GM12873 (cell line): Measurements from ENCODE around the gene NELFA.

Experiments used
- TF ChIP-seq, protein P1 (sequence below): IDR thresholded peaks from 2 replicates; pipeline ENCODE4 v1.5.1; 2012; ENCODE audit warnings: low read depth, mild to moderate bottlenecking, moderate library complexity, low read length, control low read depth; ENCODE audit not compliant: insufficient read depth; ENCODE audit errors: missing control alignments

NELFA gene

DNA sequence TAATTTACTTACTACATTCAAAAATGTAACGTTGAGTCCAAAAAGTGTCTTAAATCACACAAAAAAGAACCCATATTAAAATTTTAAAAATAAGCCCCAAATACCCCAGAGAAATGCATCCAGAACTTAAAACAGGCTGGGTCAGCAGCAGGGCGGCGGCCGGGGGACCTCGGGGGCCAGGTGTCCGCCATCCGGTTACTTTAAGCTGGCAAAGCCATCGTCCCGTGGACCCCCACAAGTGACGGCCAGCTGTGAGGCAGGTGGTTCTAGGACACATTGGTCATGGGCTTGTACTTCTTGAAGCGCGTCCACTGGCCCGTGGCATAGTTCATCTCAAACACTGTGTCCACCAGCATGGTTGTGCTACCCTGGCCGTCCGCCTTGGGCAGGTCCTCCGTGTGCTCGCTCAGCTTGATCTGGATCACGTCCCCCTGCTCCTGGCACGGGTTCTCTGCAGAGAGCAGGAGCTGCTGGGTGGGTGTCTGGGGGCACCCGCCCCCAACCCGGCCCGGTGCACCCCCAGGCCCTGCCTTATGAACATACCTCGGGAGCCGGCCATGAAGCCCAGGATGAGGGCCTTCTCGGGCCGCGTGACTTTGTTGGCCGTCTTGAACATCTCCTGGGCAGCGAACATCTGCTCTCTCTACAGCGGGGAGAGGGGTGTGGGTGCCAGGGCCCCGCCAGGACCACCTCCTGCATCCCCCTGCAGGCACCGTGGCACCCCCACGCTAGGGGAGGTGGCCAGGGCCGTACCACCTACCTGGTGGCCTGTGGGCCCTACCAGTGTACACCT lies 25.5 kb downstream of the NELFA start:
- TF ChIP-seq, protein P1, sequence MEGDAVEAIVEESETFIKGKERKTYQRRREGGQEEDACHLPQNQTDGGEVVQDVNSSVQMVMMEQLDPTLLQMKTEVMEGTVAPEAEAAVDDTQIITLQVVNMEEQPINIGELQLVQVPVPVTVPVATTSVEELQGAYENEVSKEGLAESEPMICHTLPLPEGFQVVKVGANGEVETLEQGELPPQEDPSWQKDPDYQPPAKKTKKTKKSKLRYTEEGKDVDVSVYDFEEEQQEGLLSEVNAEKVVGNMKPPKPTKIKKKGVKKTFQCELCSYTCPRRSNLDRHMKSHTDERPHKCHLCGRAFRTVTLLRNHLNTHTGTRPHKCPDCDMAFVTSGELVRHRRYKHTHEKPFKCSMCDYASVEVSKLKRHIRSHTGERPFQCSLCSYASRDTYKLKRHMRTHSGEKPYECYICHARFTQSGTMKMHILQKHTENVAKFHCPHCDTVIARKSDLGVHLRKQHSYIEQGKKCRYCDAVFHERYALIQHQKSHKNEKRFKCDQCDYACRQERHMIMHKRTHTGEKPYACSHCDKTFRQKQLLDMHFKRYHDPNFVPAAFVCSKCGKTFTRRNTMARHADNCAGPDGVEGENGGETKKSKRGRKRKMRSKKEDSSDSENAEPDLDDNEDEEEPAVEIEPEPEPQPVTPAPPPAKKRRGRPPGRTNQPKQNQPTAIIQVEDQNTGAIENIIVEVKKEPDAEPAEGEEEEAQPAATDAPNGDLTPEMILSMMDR: no peak

DNA sequence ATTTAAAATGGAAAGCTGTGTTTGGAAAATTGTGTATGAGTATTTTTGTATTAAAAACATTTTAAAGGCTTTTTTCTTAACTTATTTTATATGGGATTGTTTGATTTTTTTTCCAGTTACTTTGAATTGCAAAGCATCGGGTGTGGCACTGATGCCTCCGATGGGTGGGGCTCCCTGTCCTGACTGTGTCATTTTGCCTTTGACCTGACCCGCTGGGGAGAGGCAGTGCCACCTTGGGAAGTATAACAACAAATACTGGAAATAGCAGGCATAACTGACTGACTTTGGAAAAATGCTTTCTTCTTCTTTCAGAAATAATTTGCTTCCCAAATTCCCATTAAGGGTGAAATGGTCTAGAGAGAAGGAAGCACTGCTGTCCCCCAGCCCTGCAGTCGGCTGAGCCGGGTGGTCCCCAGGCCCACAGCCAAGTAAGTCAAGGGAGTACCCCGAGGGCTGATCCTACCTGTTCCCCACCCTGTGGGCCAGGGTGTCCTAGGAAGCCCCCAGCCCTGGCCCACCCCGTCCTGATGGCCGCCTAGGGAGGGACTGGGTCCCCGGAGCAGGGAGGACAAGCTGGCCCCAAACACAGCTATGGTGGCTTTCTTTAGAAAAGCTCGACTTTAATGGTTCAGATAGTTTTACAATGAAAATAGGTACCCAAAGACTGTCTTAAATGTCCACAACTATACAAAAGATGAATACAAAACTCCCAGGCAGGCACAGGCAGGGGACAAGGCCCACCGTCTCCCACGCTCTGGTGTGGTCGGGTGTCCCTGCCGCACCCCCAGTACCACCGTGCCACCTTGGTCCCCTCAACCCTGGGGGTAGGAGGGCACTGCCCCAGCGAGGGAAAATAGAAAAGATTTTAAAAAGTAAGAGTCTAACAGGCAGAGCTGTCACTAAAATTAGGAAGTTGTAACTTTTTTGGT lies 26.4 kb downstream of the NELFA start:
- TF ChIP-seq, protein P1: no peak

DNA sequence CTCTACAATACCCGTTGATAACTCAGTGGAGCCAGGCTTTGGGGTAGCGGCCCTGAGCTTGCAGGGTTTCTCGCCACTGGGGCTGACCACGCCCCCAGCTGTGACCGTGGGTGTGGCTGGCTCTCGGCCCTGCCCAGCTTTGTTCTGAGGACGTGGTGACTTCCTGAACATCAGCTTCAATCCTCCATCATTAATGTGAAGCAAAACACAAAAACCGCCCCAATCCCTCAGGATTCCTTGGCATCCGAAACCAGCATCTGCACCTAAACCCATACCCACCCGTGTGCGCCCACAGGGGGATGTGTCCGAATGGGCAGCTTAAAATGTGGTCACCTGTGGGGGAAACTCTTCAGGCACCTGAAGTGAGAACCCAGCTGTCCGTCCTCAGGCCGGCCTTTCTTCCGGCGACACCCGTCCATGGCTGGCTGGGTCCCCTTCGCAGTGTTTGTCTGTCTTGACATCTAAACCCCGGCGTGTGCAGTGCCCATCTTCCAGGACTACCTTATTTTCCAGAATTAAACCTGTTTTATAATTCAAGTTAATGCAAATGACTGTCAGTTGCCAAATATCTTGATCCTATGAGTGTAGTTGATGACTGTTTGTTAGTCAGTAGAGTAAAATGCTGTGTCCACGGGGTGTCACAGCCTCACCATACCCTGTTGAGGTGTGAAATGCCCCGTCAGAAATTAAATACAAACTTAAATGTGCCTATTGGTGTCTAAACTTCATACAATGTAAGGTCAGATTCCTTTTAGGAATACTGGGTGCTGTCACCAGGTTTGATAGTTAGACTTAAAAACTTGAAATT lies 27.3 kb downstream of the NELFA start:
- TF ChIP-seq, protein P1: no peak

DNA sequence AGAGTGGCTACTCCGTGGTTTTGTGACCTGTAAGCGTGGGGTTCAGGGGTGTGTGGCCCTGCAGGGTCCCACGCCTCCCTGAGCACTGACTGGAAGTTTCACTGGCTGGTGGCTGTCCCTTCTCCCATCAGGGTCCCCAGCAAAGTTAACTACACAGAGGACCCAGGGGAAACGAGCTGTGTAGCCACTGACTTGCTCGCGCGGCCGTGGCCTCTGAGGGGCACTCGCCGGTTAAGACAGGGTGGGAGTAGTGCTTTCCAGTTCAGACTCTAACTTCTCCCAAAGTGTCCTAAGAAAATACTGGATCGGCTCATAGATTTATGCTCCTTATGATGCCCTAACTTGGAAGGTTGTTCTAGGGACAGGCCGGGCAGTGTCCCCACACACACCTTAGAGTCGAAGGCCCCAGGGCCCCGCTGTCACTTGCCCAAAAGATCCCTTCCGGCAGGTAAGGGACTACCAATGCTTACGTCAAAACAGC lies 28.2 kb downstream of the NELFA start:
- TF ChIP-seq, protein P1: no peak

DNA sequence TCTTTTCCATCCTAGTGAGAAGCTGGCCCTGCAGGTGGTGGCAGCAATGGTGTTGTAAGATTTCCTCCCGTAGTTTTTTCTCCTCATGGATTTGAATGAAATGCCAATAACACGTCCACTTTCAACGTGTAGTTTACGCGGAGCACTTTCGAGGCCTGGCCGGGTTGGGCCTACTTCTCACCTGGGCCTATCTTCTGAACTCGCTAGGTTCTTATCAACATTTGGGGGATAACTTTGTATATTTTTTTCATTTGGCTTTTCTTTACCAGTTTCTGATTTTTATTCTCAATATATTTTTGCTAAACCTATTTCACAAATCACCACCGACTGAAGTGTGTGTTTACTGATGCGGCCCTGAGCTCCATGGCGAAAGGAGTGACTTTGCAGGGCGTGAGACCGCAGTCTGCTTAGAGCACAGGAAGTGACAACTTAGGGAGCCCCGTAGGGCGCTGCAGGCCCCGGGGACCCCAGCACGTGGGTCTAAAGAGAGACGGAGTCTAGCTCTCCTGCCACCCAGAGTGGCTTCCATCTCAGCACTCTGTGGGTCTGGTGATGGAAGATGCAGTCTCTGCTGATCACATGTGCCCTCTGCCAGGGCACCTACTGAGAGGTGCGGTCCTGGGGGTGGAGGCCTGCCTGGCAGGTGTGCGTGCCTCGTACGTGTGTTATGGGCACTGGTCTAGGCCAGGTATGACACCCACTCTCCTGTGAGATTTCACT lies 29.1 kb downstream of the NELFA start:
- TF ChIP-seq, protein P1: no peak

DNA sequence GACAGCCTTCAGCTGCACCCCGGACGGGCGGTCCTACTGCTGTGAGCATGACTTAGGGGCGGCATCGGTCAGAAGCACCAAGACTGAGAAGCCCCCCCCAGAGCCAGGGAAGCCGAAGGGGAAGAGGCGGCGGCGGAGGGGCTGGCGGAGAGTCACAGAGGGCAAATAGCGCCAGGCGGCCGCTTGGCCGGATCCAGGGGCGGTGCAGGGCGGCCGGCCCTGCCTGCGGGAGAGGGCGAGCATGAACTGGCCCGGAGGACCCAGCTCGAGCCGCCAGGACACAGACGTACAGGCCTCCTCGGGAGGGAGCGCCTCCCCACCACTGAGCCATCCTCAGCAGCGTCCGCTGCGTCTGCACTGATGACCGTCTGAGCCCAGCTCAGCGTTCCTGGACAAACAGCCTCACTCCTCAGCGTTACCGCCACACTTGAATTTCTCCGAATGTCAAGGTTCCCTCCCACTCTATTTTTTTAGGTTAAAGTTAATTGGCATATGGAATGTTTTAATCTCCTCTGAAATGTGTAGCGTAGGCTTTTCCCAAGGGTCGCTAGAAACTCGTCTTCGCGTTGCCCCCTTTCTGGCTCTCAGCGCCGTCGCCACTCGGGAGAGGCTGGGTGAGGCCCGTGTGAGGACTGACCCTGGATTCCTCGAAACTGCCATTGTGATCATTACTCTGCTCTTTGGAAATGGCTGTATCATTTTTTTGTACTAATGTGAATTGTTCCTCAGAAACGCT lies 29.9 kb downstream of the NELFA start:
- TF ChIP-seq, protein P1: no peak
